ENCODE data around the gene SMKR1. TPM values are rescaled to one million over a fixed set of nuclear protein-coding genes. Genes with fewer than 3 reads are reported as not detected.

The SMKR1 gene
- total RNA-seq, result 0.12 and 0.32 TPM in 2 replicates

DNA sequence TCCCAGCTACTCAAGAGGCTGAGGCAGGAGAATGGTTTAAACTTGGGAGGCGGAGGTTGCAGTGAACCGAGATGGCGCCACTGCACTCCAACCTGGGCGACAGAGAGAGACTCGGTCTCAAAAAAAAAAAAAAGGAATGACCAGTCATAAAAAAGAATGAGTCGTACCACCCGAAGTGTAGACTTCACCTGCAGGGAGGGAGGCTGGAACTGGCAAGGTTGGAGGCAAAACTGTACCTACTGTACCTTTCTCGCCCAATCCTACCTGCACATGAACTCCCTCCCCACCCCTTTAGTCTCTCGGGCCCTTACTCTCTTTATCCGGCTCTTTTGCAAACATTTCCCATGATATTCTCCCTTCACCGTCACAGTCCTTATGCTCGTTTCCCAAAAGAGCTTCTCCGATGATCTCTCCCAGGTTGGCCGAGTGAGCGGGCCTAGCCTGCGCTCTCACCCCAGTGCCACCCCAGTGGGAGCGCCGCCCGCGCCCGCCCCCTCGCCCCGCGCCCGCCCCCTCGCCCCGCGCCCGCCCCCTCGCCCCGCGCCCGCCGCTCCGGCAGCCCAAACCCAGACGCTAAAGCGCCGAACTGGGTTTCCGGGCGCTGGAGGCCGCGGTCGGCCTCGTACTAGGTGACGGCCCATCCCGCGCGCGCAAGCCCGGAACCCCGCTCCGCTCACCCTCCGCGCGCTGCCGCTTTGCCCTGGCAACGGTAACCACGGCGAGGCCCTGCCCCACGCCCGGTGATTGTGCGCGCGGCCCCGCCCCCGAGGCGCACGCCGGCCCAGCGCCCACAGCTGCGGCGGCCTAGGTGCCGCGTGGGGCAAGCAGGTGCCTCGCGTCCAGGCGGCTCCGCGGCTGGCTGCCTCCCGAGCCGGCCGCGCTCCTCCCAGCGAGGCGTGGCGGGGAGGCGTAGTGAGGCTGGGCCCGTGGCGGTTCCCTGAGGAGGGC is at the start of gene SMKR1:
TSS of gene SMKR1 (plus strand) at position 772 of the 948 bp plus-strand sequence. CDS start 294 bp downstream, outside the sequence.

Small RNA genes lying within 50 kb of the gene (small RNA-seq; reads per million reads assigned to genes)
- gene RNU1-72P (not detected), gene SNRPGP3 (not detected)

Other genes starting within 250 kb of the SMKR1 start
- 1.5 TPM in 2 replicates for gene STRIP2, start 68.1 kb upstream of the SMKR1 start, total RNA-seq
- 13.7 and 17.4 TPM in 2 replicates for gene NRF1, start 109.2 kb downstream of the SMKR1 start, total RNA-seq